Endodermal cell (in vitro differentiated cells): ENCODE results near the gene IL13RA1. TPM values are rescaled to one million over a fixed set of nuclear protein-coding genes. Genes with fewer than 3 reads are reported as not detected.
"Not testable (repeated sequence)": the region's sequence is repeated elsewhere in the genome, so short reads cannot be mapped to it uniquely, and the experiment has no call there.

Source experiments
- DNase-seq: peaks from one replicate; pipeline ENCODE4 v3.0.0-alpha.2; 2017
- H3K27ac ChIP-seq: 2 replicates; pipeline ENCODE4 v1.5.1; 2013; ENCODE audit warnings: mild to moderate bottlenecking, low read depth, low read length, moderate library complexity
- H3K27me3 ChIP-seq: 2 replicates; pipeline ENCODE4 v1.6.1; 2013; ENCODE audit warnings: mild to moderate bottlenecking, low read length, moderate library complexity; ENCODE audit not compliant: insufficient read depth, control insufficient read depth, poor library complexity, severe bottlenecking
- H3K36me3 ChIP-seq: 2 replicates; pipeline ENCODE4 v1.7.0; 2013; ENCODE audit warnings: mild to moderate bottlenecking, low read length, moderate library complexity; ENCODE audit not compliant: control insufficient read depth, insufficient read depth
- H3K4me1 ChIP-seq: one replicate; pipeline ENCODE4 v1.7.0; 2013; ENCODE audit warnings: low read length; ENCODE audit not compliant: control insufficient read depth, insufficient read depth
- H3K4me3 ChIP-seq: 2 replicates; pipeline ENCODE4 v1.5.1; 2013; ENCODE audit warnings: mild to moderate bottlenecking, low read length, moderate library complexity
- H3K9ac ChIP-seq: 2 replicates; pipeline ENCODE4 v1.6.1; 2013; ENCODE audit warnings: mild to moderate bottlenecking, low read length, moderate library complexity; ENCODE audit not compliant: poor library complexity, severe bottlenecking; ENCODE audit errors: extremely low read depth
- H3K9me3 ChIP-seq: 2 replicates; pipeline ENCODE4 v1.6.1; 2013; ENCODE audit warnings: mild to moderate bottlenecking, low read length, moderate library complexity; ENCODE audit not compliant: control insufficient read depth
- H3K27ac Mint-ChIP-seq: 2 replicates; pipeline ENCODE4 v1.8.0; 2020; ENCODE audit warnings: mixed read lengths
- H3K27me3 Mint-ChIP-seq: 2 replicates; pipeline ENCODE4 v1.8.0; 2021; ENCODE audit warnings: mild to moderate bottlenecking, mixed read lengths; ENCODE audit not compliant: insufficient read depth
- H3K36me3 Mint-ChIP-seq: 2 replicates; pipeline ENCODE4 v1.8.0; 2020; ENCODE audit warnings: low read depth, mixed read lengths
- H3K4me1 Mint-ChIP-seq: 2 replicates; pipeline ENCODE4 v1.8.0; 2020; ENCODE audit warnings: mixed read lengths
- H3K4me3 Mint-ChIP-seq: 2 replicates; pipeline ENCODE4 v1.8.0; 2020; ENCODE audit warnings: mild to moderate bottlenecking, moderate library complexity, mixed read lengths
- H3K9me3 Mint-ChIP-seq: 2 replicates; pipeline ENCODE4 v1.8.0; 2020; ENCODE audit warnings: mild to moderate bottlenecking, mixed read lengths
- WGBS, 2 experiments: methylation state at CpG; one replicate each; pipeline versions ENCODE4 v1.1.5 to v1.1.7; 2013; ENCODE audit warnings: missing lambda C conversion rate in 2 of 2, mixed read lengths in 1 of 2; ENCODE audit not compliant: insufficient coverage in 1 of 2, insufficient read length in 1 of 2; 5-methylcytosine and 5-hydroxymethylcytosine counted together
- total RNA-seq, 2 donors: library from RNA; stranded (reverse); fragmentation: NEBNext Ultra II Directional in 1 of 2; extraction: Animal tissue kit (Norgen Biotek cat#: 25700) in 1 of 2; gene quantifications; 2 replicates in 1 of 2; 3 replicates in 1 of 2; pipeline ENCODE4 v1.2.1, GENCODE V29; 2021
- TF ChIP-seq, protein P1 (sequence below): fragments of 200-600 bp; sonication (generic); conservative IDR thresholded peaks from 2 replicates; pipeline ENCODE4 v1.5.0; 2021; ENCODE audit warnings: antibody characterized with exemption, mild to moderate bottlenecking

The IL13RA1 gene
- total RNA-seq, 2 donors from 2014 or later: 27.8 to 32.9 TPM

DNA sequence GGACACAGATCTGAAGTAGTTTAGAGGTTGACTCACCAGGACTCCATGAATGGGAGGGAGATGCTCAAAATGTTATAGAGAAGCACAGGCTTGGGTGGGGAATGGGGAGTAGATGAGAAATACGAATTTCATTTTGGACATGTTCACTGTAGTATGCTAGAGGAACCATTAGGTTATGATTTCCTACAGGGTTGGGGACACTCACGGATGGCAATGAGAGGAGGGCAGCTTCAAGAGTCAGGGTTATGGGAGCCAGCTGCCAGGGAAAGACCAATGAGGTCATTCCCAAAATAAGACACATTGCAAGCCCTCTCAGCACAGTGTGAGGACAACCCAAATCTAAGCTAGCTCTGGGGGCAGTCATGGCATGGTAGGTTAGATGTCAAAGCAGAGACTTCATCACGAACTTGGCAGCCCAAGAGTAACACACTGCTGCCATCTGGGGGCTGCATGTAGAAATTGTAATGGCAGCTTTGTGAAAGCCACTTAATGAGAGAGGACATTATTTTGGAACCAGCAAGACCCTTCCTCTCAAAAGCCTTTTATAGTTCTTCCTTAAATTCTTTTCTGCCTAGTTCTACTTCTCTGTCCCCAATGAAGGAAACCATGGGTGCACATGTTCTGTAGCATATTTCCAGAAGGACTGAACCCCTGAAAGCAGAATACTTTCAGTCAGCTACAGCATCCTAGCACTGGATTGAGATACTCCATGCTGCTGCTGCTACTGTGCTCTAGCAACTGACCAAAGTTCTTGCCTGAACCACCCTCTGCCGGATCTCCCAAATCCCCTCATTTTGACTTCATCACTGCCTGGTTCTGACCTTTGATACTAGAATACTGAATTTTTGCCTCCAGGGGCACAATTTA is 80.0 kb downstream of the IL13RA1 start:
- DNase-seq: peak; percentile 76
- H3K9me3 Mint-ChIP-seq: peaks cover 60% of the 10 kb centered on the region

DNA sequence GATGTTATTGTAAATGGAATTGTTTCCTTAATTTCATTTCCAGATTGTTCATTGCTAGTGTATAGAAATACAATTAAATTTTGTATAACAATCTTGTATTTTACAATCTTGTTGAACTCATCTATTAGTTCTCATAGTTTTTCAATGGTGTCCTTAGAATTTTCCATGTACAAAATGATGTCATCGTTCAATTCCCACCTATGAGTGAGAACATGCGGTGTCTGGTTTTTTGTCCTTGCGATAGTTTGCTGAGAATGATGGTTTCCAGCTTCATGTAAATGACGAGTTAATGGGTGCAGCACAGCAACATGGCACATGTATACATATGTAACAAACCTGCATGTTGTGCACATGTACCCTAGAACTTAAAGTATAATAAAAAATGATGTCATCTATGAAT is 89.9 kb downstream of the IL13RA1 start:
- Mint-ChIP-seq H3K27me3 (peaks cover 19% of the 10 kb centered on the region), H3K9me3 (peaks cover 35% of the 10 kb centered on the region)
- H3K9ac ChIP-seq, H3K4me1 Mint-ChIP-seq, H3K4me3 ChIP-seq, H3K4me3 Mint-ChIP-seq, H3K9me3 ChIP-seq, DNase-seq, H3K36me3 ChIP-seq, H3K4me1 ChIP-seq, H3K27ac Mint-ChIP-seq, H3K36me3 Mint-ChIP-seq, H3K27ac ChIP-seq: not testable (repeated sequence)
- H3K27me3 ChIP-seq: peaks cover 11% of the 10 kb centered on the region
- WGBS, 2 experiments: 95% methylated on average over 3 of the region's 4 CpGs

More for the DNA sequence above, 80.0 kb downstream of the IL13RA1 start:
- H3K4me3 ChIP-seq: no peak overlapping the region
- peaks cover 15% of the 10 kb centered on the region for H3K9me3 ChIP-seq
- no peaks in the 10 kb centered on the region for H3K36me3 Mint-ChIP-seq
- H3K9ac ChIP-seq: no peak overlapping the region
- no peaks in the 10 kb centered on the region for H3K4me1 Mint-ChIP-seq
- peaks cover 3% of the 10 kb centered on the region for H3K27me3 Mint-ChIP-seq
- 44 to 50% methylated on average over 2 to 4 of the region's 4 CpGs for WGBS, 2 experiments
- TF ChIP-seq, protein P1, sequence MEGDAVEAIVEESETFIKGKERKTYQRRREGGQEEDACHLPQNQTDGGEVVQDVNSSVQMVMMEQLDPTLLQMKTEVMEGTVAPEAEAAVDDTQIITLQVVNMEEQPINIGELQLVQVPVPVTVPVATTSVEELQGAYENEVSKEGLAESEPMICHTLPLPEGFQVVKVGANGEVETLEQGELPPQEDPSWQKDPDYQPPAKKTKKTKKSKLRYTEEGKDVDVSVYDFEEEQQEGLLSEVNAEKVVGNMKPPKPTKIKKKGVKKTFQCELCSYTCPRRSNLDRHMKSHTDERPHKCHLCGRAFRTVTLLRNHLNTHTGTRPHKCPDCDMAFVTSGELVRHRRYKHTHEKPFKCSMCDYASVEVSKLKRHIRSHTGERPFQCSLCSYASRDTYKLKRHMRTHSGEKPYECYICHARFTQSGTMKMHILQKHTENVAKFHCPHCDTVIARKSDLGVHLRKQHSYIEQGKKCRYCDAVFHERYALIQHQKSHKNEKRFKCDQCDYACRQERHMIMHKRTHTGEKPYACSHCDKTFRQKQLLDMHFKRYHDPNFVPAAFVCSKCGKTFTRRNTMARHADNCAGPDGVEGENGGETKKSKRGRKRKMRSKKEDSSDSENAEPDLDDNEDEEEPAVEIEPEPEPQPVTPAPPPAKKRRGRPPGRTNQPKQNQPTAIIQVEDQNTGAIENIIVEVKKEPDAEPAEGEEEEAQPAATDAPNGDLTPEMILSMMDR: peak; percentile 79
- no peak overlapping the region for H3K4me3 Mint-ChIP-seq
- no peak overlapping the region for H3K27ac ChIP-seq
- no peaks in the 10 kb centered on the region for H3K4me1 ChIP-seq
- H3K27ac Mint-ChIP-seq: no peak overlapping the region
- no peaks in the 10 kb centered on the region for H3K27me3 ChIP-seq
- H3K36me3 ChIP-seq: no peaks in the 10 kb centered on the region

DNA sequence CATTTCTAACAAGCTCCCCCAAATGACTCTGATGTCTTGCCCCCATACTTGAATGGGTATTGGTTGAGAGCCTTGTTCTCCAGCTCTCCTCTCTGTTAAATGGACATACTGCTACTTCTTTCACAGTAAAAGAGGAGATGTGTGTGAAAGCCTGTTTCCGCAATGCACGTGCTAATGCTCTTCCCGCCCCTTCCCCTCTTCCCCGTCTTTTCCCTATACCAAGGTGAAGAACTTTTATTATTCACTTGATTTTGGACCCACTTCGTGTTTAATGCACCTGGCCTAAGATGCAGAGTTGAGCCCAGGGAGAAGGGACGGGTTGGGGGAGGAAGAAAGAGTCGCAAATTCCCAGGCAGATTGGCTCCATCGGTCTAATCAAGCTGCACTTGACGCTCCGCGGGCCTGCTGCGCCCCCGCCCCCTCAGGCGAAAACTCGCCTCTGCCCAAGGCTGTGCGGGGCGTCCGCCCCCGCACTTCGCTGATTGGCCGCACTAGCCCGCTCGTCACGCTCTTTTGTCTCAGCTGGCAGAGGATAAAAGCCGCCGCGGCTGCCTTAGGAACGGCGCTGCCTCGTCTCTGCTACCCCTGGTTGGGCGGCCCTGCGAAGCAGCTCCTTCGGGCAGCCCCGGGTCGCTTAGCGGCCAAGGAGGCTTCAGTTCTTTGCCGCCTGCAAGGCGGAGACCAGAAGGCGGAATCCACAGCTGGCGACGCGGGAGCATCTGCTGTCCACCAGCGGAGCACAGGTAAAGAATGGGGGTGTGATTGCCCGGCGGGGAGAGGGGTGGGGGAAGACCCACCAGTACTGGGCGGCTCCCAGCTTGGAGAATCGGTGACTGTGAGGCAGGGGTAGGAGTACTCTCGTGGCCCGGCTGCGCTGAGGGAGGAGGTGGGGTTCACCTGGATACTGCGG is 96.1 kb downstream of the IL13RA1 start, which contains the start of gene ZCCHC12:
TSS of gene ZCCHC12 (plus strand) at position 562 of the 910 bp plus-strand sequence. CDS start 1,421 bp downstream, outside the sequence.
- DNase-seq: peak; percentile 93
- H3K4me1 ChIP-seq: no peaks in the 10 kb centered on the region
- H3K4me1 Mint-ChIP-seq: no peaks in the 10 kb centered on the region
- peaks cover 60% of the 10 kb centered on the region for H3K9me3 Mint-ChIP-seq
- peaks cover 64% of the 10 kb centered on the region for H3K27me3 ChIP-seq
- peak within 1 kb of the TSS; percentile 30 for H3K27ac Mint-ChIP-seq
- peak within 1 kb of the TSS; percentile 15 for H3K9ac ChIP-seq
- WGBS, 2 experiments: 0 to 4% methylated on average over 2 to 47 of the region's 51 CpGs
- H3K4me3 ChIP-seq: peak within 1 kb of the TSS; percentile 72
- H3K4me3 Mint-ChIP-seq: peak within 1 kb of the TSS; percentile 59
- H3K9me3 ChIP-seq: peaks cover 8% of the 10 kb centered on the region
- H3K36me3 Mint-ChIP-seq: no peaks in the 10 kb centered on the region
- TF ChIP-seq, protein P1: peak; percentile 23
- no peaks in the 10 kb centered on the region for H3K36me3 ChIP-seq
- H3K27ac ChIP-seq: peak within 1 kb of the TSS; percentile 32
- peaks cover 77% of the 10 kb centered on the region for H3K27me3 Mint-ChIP-seq
